Tongue (tissue), 2 donors: ENCODE results near the gene C1QB. TPM values are rescaled to one million over a fixed set of nuclear protein-coding genes. Genes with fewer than 3 reads are reported as not detected.

Source experiments
- DNase-seq: peaks from one replicate; pipeline ENCODE4 v3.0.0-alpha.2; 2015
- total RNA-seq: library from RNA; depleted of rRNA; stranded (reverse); fragments of >200 nt; gene quantifications from one replicate; pipeline ENCODE4 v1.2.3, GENCODE V29; 2014

The C1QB gene
- total RNA-seq, 1 donor from 2014 or later = 18.5 TPM

GRCh38 chr1:22635436-22635835 lies 17.6 kb upstream of the C1QB start:
- DNase-seq = peak; percentile 68

GRCh38 chr1:22636353-22636752 lies 16.7 kb upstream of the C1QB start, which contains the start of gene C1QA:
Gene C1QA (plus strand): TSS chr1:22636628. CDS start chr1:22637617, 989 bp downstream.
- DNase-seq = peak; percentile 37

GRCh38 chr1:22636927-22637326 lies 16.1 kb upstream of the C1QB start:
- no peak for DNase-seq

GRCh38 chr1:22637907-22638445 lies 15.1 kb upstream of the C1QB start:
- DNase-seq = no peak

- DNase-seq = no peak
These were observed 14.4 kb upstream of the C1QB start for GRCh38 chr1:22638476-22639234.

- DNase-seq = peak; percentile 53
These were observed 13.8 kb upstream of the C1QB start for GRCh38 chr1:22639286-22639685.

- DNase-seq = no peak
These were observed 11.8 kb upstream of the C1QB start for GRCh38 chr1:22641247-22641646.

- peak; percentile 88 for DNase-seq
These were observed 11.0 kb upstream of the C1QB start for GRCh38 chr1:22641906-22642636.

GRCh38 chr1:22643381-22643780 lies 9.7 kb upstream of the C1QB start, which contains the start of gene C1QC:
Gene C1QC (plus strand): TSS chr1:22643633. CDS start chr1:22644024, 391 bp downstream.
- DNase-seq = no peak

GRCh38 chr1:22643928-22644327 lies 9.1 kb upstream of the C1QB start:
- no peak for DNase-seq

GRCh38 chr1:22645931-22646330 lies 7.1 kb upstream of the C1QB start:
- no peak for DNase-seq

- DNase-seq = no peak
These were observed 6.7 kb upstream of the C1QB start for GRCh38 chr1:22646384-22646783.

GRCh38 chr1:22650089-22650693 lies 2.8 kb upstream of the C1QB start:
- no peak for DNase-seq

- DNase-seq = no peak
These were observed 837 bp upstream of the C1QB start for GRCh38 chr1:22651941-22652856.

GRCh38 chr1:22654692-22655091 lies 1.7 kb downstream of the C1QB start:
- DNase-seq = no peak

GRCh38 chr1:22658385-22659163 lies 5.5 kb downstream of the C1QB start:
- no peak for DNase-seq

GRCh38 chr1:22660716-22661241 lies 7.7 kb downstream of the C1QB start:
- DNase-seq = no peak

GRCh38 chr1:22661880-22662279 lies 8.8 kb downstream of the C1QB start:
- no peak for DNase-seq

- no peak for DNase-seq
These were observed 9.3 kb downstream of the C1QB start for GRCh38 chr1:22662318-22662717.

GRCh38 chr1:22662986-22663408 lies 10.0 kb downstream of the C1QB start:
- DNase-seq = no peak

GRCh38 chr1:22665752-22666151 lies 12.7 kb downstream of the C1QB start:
- peak; percentile 70 for DNase-seq
